DOHH2 (cell line): ENCODE measurements around the gene USH2A.

ENCODE experiments used
- H3F3A ChIP-seq: fragments of 200-600 bp; sonication (generic), shearing (Covaris generic); 2 replicates; pipeline ENCODE4 v1.6.0; 2016; ENCODE audit warnings: antibody characterized with exemption, mild to moderate bottlenecking; ENCODE audit not compliant: control insufficient read depth, insufficient read depth
- H3K27ac ChIP-seq: fragments of 200-600 bp; sonication (generic); 2 replicates; pipeline ENCODE4 v1.5.1; 2014; ENCODE audit warnings: low read depth, mild to moderate bottlenecking, low read length, moderate library complexity
- H3K27me3 ChIP-seq: fragments of 200-600 bp; sonication (generic); 2 replicates; pipeline ENCODE4 v1.6.1; 2014; ENCODE audit warnings: mild to moderate bottlenecking, low read length, mixed read lengths; ENCODE audit not compliant: control insufficient read depth
- H3K36me3 ChIP-seq: fragments of 200-600 bp; sonication (generic); 2 replicates; pipeline ENCODE4 v1.6.1; 2014; ENCODE audit warnings: mild to moderate bottlenecking, low read length, moderate library complexity, mixed read lengths; ENCODE audit not compliant: control insufficient read depth
- H3K4me1 ChIP-seq: fragments of 200-600 bp; sonication (generic); 2 replicates; pipeline ENCODE4 v1.6.1; 2014; ENCODE audit warnings: mild to moderate bottlenecking, low read length, mixed read lengths; ENCODE audit not compliant: control insufficient read depth
- H3K4me2 ChIP-seq: fragments of 200-600 bp; sonication (generic); 2 replicates; pipeline ENCODE4 v1.6.0; 2014; ENCODE audit warnings: mild to moderate bottlenecking, low read length, moderate library complexity
- H3K4me3 ChIP-seq: fragments of 200-600 bp; sonication (generic); 2 replicates; pipeline ENCODE4 v1.5.1; 2014; ENCODE audit warnings: mild to moderate bottlenecking, low read length, mixed read lengths
- H3K79me2 ChIP-seq: fragments of 200-600 bp; sonication (generic); 2 replicates; pipeline ENCODE4 v1.6.1; 2014; ENCODE audit warnings: mild to moderate bottlenecking, low read length, mixed read lengths; ENCODE audit not compliant: control insufficient read depth
- H3K9me2 ChIP-seq: fragments of 200-600 bp; sonication (generic); replicated peaks from 2 replicates; pipeline ENCODE4 v1.6.1; 2014; ENCODE audit warnings: mild to moderate bottlenecking, low read length, mixed read lengths; ENCODE audit not compliant: control insufficient read depth
- H3K9me3 ChIP-seq: fragments of 200-600 bp; sonication (generic); 2 replicates; pipeline ENCODE4 v1.6.1; 2014; ENCODE audit warnings: antibody characterized with exemption, low read length, mixed read lengths; ENCODE audit not compliant: control insufficient read depth, insufficient read depth
- H4K20me1 ChIP-seq: fragments of 200-600 bp; sonication (generic); 2 replicates; pipeline ENCODE4 v1.6.0; 2014; ENCODE audit warnings: low read depth, mild to moderate bottlenecking, antibody characterized with exemption, low read length, moderate library complexity; ENCODE audit not compliant: control insufficient read depth, insufficient read depth
- CTCF ChIP-seq: fragments of 200-600 bp; sonication (generic); IDR thresholded peaks from one replicate; pipeline ENCODE4 v1.5.1; 2014; ENCODE audit warnings: antibody characterized with exemption, mild to moderate bottlenecking, low read depth, low read length; ENCODE audit not compliant: poor library complexity, severe bottlenecking
- EZH2phosphoT487 ChIP-seq: fragments of 200-600 bp; sonication (generic); IDR thresholded peaks from 2 replicates; pipeline ENCODE4 v1.6.1; 2017; ENCODE audit warnings: borderline replicate concordance, mild to moderate bottlenecking, antibody characterized with exemption, low read length, moderate library complexity, mixed read lengths

Gene USH2A

DNA sequence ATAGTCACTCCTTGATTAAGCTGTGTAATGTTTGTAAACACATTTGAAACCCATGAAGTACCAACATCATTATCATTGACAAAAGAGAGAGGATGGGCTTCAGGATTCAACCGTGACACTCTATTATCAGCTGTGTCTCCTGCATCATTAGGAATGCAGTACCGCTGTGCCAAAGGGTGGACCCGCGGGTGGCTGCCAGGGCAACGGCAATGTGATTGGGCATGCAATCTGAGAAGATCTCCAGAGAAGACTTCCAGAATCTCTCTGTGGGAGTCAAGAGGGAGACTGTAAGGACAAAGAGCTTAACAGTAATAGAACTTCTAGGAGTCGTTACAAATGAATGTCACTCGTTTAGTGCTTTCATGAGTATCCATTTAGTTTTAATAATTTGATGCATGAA is 97.9 kb downstream of the USH2A start:
- Histone ChIP-seq H3K9me2 (no peaks in the 10 kb centered on the region), H3K79me2 (no peaks in the 10 kb centered on the region), H3K4me1 (no peaks in the 10 kb centered on the region), H4K20me1 (no peaks in the 10 kb centered on the region), H3K4me2 (no peak overlapping the region), H3K27me3 (no peaks in the 10 kb centered on the region), H3K4me3 (no peak overlapping the region), H3F3A (no peaks in the 10 kb centered on the region), H3K27ac (no peak overlapping the region), H3K9me3 (no peaks in the 10 kb centered on the region), H3K36me3 (no peaks in the 10 kb centered on the region)
- TF ChIP-seq CTCF, result no peak
- no peak for TF ChIP-seq EZH2phosphoT487

DNA sequence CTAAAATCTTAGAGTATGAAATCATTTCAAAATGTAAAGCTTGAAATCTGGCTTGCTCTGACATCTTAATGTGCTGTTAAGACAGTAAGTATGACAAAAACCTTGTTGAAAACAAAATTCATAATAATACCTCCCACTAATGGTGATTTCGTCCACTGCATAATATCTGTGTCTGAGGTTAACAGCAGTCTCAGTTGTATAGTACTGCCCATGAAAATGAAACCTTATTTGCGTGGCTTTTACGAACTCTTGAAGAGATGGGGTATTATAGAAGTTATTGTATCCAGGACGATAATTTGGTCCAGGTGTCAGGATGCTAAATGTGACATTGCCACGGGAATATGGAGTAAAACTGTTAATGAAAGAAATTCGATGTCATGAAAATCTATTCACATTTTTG is 99.9 kb downstream of the USH2A start:
- no peak for TF ChIP-seq EZH2phosphoT487
- TF ChIP-seq CTCF, result no peak
- Histone ChIP-seq H3K9me3 (no peaks in the 10 kb centered on the region), H3K79me2 (no peaks in the 10 kb centered on the region), H3K36me3 (no peaks in the 10 kb centered on the region), H4K20me1 (no peaks in the 10 kb centered on the region), H3K4me3 (no peak overlapping the region), H3K27ac (no peak overlapping the region), H3K4me1 (no peaks in the 10 kb centered on the region), H3F3A (no peaks in the 10 kb centered on the region), H3K27me3 (no peaks in the 10 kb centered on the region), H3K4me2 (no peak overlapping the region), H3K9me2 (no peaks in the 10 kb centered on the region)

- Histone ChIP-seq H3K4me1 (no peaks in the 10 kb centered on the region), H3K9me3 (no peaks in the 10 kb centered on the region), H3K4me3 (no peak overlapping the region), H4K20me1 (no peaks in the 10 kb centered on the region), H3K9me2 (no peaks in the 10 kb centered on the region), H3K27me3 (no peaks in the 10 kb centered on the region), H3K27ac (no peak overlapping the region), H3K4me2 (no peak overlapping the region), H3K36me3 (no peaks in the 10 kb centered on the region), H3F3A (no peaks in the 10 kb centered on the region), H3K79me2 (no peaks in the 10 kb centered on the region)
- TF ChIP-seq CTCF, result no peak
- no peak for TF ChIP-seq EZH2phosphoT487
Measured at GRCh38 chr1:216314379-216315095, 108.7 kb downstream of the USH2A start.
